Activated CD4-positive, alpha-beta T cell treated with anti-CD3 and anti-CD28 coated beads, Interleukin-10, Interleukin-2, amounts not matched to agents 100 ng/mL and 50 ng/mL, durations not matched to agents 16 hours and 8 hours (primary cell): ENCODE results near the gene SRF.
A peak's percentile ranks its signal among the peaks of the same experiment; 100 is the strongest.

Experiments used
- DNase-seq: peaks from one replicate; pipeline ENCODE4 v3.0.0-alpha.2; 2020

Gene SRF

DNA sequence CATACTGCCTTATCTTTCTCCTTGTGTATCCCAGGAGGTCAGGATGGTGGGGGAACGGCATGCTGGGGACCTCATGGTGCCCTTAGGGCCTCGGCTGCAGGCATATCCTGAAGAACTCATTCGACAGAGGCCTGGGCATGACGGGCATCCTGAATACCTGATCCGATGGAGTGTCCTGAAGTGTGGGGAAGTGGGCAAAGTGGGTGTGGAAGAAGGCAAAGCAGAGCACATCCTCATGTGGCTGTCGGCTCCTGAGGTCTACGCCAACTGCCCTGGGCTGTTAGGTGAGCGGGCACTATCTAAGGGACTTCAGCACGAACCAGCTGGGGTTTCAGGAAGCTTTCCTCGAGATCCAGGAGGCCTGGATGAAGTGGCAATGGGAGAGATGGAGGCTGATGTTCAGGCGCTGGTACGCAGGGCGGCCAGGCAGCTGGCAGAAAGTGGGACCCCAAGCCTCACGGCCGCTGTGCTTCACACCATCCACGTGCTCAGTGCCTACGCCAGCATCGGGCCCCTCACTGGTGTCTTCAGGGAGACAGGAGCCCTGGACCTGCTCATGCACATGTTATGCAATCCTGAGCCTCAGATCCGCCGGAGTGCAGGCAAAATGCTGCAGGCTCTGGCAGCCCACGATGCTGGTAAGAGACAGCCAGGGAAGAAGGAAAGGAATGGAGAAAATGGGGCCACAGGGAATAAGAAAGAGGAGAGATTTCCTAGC is 13.4 kb downstream of the SRF start:
- DNase-seq = no peak

GRCh38 chr6:43185391-43185985 is 14.4 kb downstream of the SRF start:
- peak; percentile 32 for DNase-seq

DNA sequence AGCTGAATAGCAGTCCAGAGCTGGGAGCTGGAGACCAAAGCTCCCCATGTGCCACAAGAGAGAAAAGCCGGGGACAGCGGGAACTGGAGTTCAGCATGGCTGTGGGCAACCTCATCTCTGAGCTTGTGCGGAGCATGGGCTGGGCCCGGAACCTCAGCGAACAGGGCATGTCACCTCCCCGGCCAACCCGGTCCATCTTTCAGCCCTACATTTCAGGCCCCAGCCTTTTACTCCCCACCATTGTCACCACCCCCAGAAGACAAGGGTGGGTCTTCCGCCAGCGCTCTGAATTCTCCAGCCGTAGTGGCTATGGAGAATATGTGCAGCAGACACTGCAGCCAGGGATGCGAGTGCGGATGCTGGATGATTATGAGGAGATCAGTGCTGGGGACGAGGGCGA is 14.9 kb downstream of the SRF start:
- DNase-seq = no peak

DNA sequence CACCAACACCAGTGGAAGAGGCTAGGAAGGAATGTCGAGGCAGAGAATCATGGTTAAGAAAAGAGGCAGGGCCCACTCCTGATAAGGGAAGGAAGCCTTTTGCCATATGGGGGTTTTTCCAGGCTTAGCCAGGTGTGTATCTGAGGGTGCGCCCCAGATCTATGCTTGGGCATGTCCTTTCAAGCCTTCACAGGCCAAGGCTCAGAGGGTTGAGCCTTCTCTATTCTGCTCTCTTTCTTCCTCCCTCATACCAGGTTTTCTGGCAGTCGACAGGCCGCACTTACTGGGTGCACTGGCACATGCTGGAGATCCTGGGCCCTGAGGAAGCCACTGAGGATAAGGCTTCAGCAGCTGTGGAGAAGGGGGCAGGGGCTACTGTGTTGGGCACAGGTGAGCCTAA is 15.6 kb downstream of the SRF start:
- no peak for DNase-seq

- no peak for DNase-seq
Measured at GRCh38 chr6:43187821-43188220, 16.8 kb downstream of the SRF start.

- no peak for DNase-seq
Measured at GRCh38 chr6:43188426-43188825, 17.4 kb downstream of the SRF start.

DNA sequence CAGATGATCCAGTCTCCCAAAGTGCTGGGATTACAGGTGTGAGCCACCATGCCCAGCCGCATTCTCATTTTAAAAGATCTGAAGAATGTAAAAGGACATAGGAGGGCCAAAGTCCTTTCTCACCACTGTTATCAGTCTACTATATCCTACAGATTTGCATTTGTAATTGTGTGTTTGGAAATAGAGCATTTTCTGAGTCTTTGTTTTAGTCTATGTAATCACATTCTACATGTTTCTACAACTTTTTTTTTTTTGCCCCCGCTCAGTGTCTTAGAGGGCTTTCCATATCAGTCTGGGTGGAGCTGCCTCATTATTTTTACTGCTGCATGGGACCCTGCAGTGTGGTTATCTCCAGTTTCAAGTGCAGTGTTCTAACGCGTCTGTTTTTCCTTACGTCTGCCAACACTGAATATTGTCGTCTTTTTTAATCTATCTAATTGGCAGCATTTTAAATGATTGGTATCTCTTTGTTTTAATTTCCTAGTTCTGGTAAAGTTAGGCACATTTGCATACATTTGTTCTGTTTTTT is 18.8 kb downstream of the SRF start:
- no peak for DNase-seq

GRCh38 chr6:43192911-43193310 is 21.8 kb downstream of the SRF start:
- DNase-seq = no peak

DNA sequence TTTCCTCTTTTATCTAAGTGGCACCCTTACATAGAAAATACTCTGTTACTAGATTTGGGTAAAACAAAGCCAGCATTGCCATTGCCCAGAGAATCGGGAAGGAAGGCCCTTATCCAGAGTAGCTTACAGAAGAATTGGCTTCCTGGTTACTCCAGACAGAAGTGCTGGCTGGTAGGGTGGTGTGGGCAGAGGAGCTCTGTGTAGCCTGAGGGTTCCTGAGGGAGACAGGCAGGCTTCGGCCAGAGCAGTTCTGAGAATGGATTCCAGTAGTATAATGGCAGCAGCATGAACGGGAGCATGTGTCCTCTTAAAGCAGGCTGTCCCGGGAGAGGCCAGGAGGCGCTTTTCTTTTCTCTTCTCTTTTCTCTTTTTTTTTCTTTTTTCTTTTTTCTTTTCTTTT is 22.9 kb downstream of the SRF start:
- DNase-seq = no peak

DNA sequence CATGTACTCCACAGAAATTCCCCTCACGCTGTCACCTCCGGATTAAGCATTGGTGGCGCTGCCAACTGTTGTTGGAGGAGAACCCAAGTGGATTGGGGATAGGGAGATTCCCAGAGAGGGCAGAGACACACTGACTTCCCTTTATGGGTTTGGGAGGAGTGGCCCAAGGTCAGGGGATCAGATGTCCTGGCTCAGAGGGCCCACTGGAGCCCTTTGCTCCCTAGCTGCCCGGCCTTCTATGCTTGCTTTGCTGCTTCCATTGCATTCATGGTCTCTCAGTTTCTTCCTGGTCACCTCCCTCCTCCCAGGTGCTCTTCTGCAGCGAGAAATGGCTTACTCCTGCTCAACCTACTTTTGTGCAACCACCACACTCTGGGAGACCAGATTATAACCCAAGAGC is 25.3 kb downstream of the SRF start:
- DNase-seq = no peak

GRCh38 chr6:43199912-43200311 is 28.8 kb downstream of the SRF start:
- no peak for DNase-seq

DNA sequence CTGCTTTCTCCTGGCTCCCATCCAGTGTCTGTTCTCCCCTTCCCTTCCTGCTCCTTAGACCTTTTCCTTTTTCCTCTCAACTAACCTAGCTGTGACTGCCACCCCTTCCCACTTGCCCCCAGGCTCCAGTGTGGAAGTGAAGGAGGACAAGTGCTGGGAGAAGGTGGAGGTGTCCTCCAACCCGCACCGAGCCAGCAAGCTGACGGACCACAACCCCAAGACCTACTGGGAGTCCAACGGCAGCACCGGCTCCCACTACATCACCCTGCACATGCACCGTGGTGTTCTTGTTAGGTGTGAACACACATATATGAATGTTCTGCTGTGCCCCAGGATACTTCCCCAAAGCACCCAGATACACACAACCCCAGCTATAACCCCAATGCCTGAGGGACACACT is 29.5 kb downstream of the SRF start:
- DNase-seq = no peak

DNA sequence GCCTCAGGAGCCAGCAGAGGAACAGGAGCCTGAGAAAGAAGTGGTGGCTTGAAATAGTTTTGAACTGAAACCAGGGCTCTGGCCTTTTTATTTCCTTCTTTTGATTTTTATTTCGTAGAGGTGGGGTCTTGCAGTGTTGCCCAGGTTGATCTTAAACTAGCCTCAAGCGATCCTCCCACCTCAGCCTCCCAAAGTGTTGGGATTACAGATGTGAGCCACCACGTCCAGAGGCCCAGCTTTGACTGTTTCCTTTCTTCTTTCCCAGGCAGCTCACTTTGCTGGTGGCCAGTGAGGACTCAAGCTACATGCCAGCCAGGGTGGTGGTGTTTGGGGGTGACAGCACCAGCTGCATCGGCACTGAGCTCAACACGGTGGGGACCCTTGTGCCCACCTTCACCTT is 31.4 kb downstream of the SRF start:
- no peak for DNase-seq

- no peak for DNase-seq
Measured at GRCh38 chr6:43203029-43203717, 32.1 kb downstream of the SRF start.

GRCh38 chr6:43203718-43204095 is 32.6 kb downstream of the SRF start:
- no peak for DNase-seq

DNA sequence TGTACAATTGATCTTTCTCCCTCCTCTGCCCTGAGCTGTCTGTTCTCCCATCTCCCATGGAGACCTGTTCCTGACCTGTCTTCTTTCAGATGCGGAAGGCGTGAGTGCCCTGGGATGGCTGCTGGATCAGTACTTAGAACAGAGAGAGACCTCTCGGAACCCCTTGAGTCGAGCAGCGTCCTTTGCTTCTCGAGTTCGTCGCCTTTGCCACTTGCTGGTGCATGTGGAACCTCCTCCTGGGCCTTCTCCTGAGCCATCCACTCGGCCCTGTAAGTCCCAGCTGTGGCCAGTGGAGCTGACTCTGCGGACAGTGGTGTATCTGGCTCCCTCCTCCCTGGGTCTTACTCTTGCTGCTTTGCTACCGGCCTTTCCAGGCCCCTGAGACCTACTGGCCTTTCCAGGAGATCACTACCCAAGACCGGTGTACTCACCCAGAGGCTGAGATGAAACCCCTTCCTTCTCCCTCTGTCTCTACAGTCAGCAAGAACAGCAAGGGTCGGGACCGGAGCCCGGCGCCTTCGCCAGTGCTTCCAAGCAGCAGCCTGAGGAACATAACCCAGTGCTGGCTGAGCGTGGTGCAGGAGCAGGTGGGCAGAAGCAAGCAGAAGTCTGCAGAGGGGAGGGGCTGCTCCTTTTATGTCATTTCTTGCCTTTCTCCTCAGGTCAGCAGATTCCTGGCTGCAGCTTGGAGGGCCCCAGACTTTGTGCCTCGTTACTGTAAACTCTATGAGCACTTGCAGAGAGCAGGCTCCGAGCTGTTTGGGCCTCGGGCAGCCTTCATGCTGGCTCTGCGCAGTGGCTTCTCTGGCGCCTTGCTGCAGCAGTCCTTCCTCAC is 33.4 kb downstream of the SRF start:
- DNase-seq = no peak

GRCh38 chr6:43205849-43206248 is 34.8 kb downstream of the SRF start:
- no peak for DNase-seq

DNA sequence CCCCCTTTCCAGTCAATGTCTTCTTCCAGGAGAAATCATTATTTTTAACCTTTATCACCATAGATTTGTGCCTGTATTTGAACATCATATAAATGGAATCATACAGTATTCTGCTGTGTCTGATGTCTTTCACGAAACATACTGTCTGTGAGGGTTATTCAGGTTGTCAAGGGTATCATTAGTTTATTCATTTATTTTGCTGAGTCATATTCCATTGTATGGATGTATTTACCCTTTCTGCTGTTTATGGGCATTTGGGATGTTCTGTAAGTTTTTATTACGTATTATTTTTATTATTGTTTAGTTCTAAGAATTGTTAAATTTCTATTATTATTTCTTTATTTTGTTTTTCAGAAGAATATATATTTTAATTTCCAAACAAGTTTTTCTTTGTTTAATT is 36.2 kb downstream of the SRF start:
- no peak for DNase-seq

DNA sequence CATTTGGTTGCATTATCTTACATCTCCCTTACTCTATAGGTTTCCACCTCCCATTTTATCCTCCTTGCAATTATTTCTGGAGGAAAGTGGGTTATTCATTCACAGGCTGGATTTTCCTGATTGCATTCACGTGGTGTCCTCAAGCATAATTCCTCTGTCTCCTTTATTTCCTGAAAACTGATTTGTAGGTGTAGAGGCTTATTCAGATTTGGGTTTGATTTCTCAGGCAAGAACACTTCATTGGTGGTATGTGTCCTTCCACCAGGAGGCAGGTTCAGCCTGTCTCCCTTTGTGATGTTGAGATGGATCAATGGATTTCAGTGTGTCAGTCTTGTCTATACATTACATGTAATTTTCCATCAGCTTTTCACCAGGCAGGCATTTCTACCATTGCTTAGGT is 40.9 kb downstream of the SRF start:
- DNase-seq = no peak

GRCh38 chr6:43213431-43213830 is 42.4 kb downstream of the SRF start:
- no peak for DNase-seq

DNA sequence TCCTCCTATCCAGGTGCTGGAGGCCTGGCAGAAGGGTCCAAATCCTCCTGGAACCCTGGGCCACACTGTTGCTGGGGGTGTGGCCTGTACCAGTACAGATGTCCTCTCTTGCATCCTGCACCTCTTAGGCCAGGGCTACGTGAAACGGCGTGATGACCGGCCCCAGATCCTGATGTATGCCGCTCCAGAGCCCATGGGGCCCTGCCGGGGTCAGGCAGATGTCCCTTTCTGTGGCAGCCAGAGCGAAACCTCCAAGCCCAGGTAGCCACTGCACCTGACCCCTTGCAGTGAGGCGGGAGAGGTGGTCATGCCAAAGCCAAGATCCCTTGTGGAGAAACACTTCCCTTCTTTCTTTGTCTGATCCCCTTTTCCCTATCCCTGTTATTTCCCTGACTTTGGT is 44.0 kb downstream of the SRF start:
- no peak for DNase-seq

DNA sequence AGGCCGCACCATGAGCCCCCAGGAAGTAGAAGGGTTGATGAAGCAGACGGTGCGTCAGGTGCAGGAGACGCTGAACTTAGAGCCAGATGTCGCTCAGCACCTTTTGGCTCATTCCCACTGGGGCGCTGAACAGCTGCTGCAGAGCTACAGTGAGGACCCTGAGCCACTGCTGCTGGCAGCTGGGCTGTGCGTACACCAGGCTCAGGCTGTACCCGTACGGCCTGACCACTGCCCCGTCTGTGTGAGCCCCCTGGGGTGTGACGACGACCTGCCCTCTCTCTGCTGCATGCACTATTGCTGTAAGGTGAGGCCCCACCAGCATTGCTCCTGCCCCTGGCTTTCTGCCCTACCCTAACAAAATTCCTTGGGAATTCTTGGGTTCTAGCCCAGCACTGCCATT is 45.1 kb downstream of the SRF start:
- DNase-seq = no peak

- no peak for DNase-seq
Measured at GRCh38 chr6:43217351-43217750, 46.3 kb downstream of the SRF start.
